ENCODE measurements around the gene BET1. TPM values are rescaled to one million over a fixed set of nuclear protein-coding genes. Genes with fewer than 3 reads are reported as not detected.

Gene BET1
- total and polyA plus RNA-seq, 2 donors from 2014 or later, result 25.8 to 32.2 TPM

DNA sequence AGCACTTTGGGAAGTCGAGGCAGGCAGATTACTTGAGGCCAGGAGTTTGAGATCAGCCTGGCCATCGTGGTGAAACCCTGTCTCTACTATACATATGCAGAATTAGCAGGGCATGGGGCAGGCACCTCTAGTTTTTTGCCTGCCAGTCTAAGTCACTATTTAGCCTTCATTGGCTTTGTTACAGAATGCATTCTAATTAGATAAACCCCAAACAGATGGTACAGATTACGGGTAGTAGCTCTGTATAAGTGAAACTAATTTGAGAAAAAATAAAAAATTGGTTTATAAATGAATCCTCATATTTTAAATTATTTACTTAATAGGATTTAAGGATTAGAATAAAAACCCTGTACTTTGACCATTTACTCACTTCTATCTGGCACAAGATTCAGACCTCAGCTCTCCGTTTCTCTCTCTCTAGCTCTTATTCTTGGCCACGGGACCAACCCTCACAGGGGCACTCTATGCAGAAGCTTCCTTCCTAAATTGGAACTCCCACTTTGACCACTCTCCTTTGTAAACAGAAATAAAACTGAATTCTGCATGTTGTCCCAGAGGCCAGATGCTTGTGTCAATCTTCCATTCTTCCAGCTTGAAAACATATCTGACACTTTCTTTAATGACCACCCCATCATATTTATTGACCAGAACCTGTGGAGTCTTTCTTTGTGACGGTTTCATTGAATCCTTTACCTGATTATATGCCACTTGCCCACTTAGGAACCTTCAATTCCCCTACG is 26.8 kb downstream of the BET1 start:
- TF ChIP-seq, protein P1, sequence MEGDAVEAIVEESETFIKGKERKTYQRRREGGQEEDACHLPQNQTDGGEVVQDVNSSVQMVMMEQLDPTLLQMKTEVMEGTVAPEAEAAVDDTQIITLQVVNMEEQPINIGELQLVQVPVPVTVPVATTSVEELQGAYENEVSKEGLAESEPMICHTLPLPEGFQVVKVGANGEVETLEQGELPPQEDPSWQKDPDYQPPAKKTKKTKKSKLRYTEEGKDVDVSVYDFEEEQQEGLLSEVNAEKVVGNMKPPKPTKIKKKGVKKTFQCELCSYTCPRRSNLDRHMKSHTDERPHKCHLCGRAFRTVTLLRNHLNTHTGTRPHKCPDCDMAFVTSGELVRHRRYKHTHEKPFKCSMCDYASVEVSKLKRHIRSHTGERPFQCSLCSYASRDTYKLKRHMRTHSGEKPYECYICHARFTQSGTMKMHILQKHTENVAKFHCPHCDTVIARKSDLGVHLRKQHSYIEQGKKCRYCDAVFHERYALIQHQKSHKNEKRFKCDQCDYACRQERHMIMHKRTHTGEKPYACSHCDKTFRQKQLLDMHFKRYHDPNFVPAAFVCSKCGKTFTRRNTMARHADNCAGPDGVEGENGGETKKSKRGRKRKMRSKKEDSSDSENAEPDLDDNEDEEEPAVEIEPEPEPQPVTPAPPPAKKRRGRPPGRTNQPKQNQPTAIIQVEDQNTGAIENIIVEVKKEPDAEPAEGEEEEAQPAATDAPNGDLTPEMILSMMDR (IDR thresholded peaks at IDR 0.05; ENCODE audit: borderline replicate concordance, extremely low read depth, insufficient read depth), result no peak
- intact Hi-C loops (cut with DNase I), result no loop called here
- no peak for DNase-seq
- Histone ChIP-seq H3K27me3 (ENCODE audit: control insufficient read depth, insufficient read depth, low read length) (no peaks in the 10 kb centered on the region), H3K4me1 (ENCODE audit: control insufficient read depth in 2 of 3, insufficient read depth in 2 of 3, low read depth in 1 of 3, low read length in 3 of 3) (no peaks in the 10 kb centered on the region), H3K9ac (ENCODE audit: low read length in 3 of 3) (no peak overlapping the region), H3K36me3 (ENCODE audit: control insufficient read depth in 2 of 3, insufficient read depth in 3 of 3, low read length in 3 of 3) (no peaks in the 10 kb centered on the region), H3K4me3 (ENCODE audit: low read length in 3 of 3) (no peak overlapping the region), H3K9me3 (ENCODE audit: control insufficient read depth in 2 of 3, insufficient read depth in 1 of 3, low read length in 3 of 3) (no peaks in the 10 kb centered on the region), H3K27ac (ENCODE audit: low read depth in 2 of 2, low read length in 2 of 2) (no peak overlapping the region)
- FAIRE-seq, result no peak

DNA sequence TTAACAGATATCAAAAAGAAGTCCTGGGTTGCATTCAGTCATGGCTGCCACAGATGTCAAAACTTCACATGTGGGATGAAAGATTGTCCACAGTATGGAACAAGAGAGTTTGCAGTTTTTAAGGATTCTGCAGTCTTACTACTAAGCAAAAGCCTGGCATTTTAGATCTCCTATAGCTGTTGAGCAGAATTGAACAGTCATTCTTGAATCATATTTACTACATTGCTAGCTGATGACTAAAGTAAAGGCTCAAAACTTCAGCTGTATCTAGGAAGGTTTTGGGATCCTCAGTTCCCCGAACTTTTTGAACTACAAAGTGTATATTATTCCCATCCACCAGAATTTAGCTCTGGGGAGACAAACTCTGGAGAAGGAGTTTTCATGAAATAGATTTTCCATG is 31.0 kb downstream of the BET1 start:
- Histone ChIP-seq H3K9me3 (ENCODE audit: control insufficient read depth in 2 of 3, insufficient read depth in 1 of 3, low read length in 3 of 3) (no peaks in the 10 kb centered on the region), H3K9ac (ENCODE audit: low read length in 3 of 3) (no peak overlapping the region), H3K27me3 (ENCODE audit: control insufficient read depth, insufficient read depth, low read length) (no peaks in the 10 kb centered on the region), H3K36me3 (ENCODE audit: control insufficient read depth in 2 of 3, insufficient read depth in 3 of 3, low read length in 3 of 3) (no peaks in the 10 kb centered on the region), H3K27ac (ENCODE audit: low read depth in 2 of 2, low read length in 2 of 2) (no peak overlapping the region), H3K4me1 (ENCODE audit: control insufficient read depth in 2 of 3, insufficient read depth in 2 of 3, low read depth in 1 of 3, low read length in 3 of 3) (no peaks in the 10 kb centered on the region), H3K4me3 (ENCODE audit: low read length in 3 of 3) (no peak overlapping the region)
- intact Hi-C loops (cut with DNase I), result no loop called here
- FAIRE-seq, result no peak
- TF ChIP-seq, protein P1 (IDR thresholded peaks at IDR 0.05; ENCODE audit: borderline replicate concordance, extremely low read depth, insufficient read depth), result no peak
- no peak for DNase-seq

DNA sequence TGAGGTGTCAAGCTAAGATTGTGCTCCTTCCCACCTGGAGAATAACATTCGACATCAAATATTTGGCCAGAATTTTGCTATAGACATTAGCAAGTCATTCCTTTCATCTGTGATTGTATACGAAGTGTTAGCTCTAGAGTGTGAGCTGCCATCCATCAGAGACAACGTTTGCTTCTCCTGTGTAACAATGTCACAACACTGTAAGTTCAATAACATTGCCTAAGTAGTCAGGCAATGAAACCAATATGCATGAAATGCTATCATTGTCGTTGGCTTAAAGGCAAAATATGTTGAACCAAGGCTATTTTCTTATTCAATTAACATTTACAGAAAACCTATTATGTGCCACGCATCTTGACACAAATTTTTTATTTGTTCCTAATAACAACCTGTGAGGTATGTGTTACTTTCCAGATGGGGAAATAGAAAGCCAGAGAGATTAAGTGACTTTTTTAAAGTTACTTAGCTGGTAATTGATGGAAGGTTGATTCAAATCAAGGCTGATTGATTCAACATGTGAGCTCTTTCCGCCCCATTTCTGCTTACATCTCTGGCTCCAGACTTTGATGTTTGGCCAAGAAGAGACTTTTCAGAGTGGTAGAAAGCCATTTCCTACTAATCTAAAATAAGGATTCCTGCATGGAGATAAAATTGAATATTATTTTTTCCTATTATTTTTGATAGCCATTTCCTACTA is 32.0 kb downstream of the BET1 start:
- TF ChIP-seq, protein P1 (IDR thresholded peaks at IDR 0.05; ENCODE audit: borderline replicate concordance, extremely low read depth, insufficient read depth), result no peak

More for the DNA sequence above, 32.0 kb downstream of the BET1 start:
- Histone ChIP-seq H3K9me3 (ENCODE audit: control insufficient read depth in 2 of 3, insufficient read depth in 1 of 3, low read length in 3 of 3) (no peaks in the 10 kb centered on the region), H3K36me3 (ENCODE audit: control insufficient read depth in 2 of 3, insufficient read depth in 3 of 3, low read length in 3 of 3) (no peaks in the 10 kb centered on the region), H3K4me1 (ENCODE audit: control insufficient read depth in 2 of 3, insufficient read depth in 2 of 3, low read depth in 1 of 3, low read length in 3 of 3) (no peaks in the 10 kb centered on the region), H3K27me3 (ENCODE audit: control insufficient read depth, insufficient read depth, low read length) (no peaks in the 10 kb centered on the region), H3K9ac (ENCODE audit: low read length in 3 of 3) (no peak overlapping the region), H3K27ac (ENCODE audit: low read depth in 2 of 2, low read length in 2 of 2) (no peak overlapping the region), H3K4me3 (ENCODE audit: low read length in 3 of 3) (no peak overlapping the region)
- intact Hi-C loops (cut with DNase I), result no loop called here
- DNase-seq, result no peak
- no peak for FAIRE-seq
